ENCODE measurements around the gene ZFYVE19. TPM values are rescaled to one million over a fixed set of nuclear protein-coding genes. Genes with fewer than 3 reads are reported as not detected.

The ZFYVE19 gene
- total and polyA plus RNA-seq, 4 experiments from 2014 or later: 10.4 to 35.0 (median 27.2) TPM

- peaks cover 18 to 50% of the 10 kb centered on the region in 2 donors for H3K36me3 Mint-ChIP-seq
- Histone ChIP-seq H3K27me3 (ENCODE audit: insufficient read depth, low read length) (no peaks in the 10 kb centered on the region), H3K9me3 (ENCODE audit: control insufficient read depth in 1 of 2, low read length in 2 of 2) (no peaks in the 10 kb centered on the region), H3K4me3 (ENCODE audit: low read length in 2 of 2) (no peak overlapping the region), H3K36me3 (ENCODE audit: insufficient read depth, low read length) (peaks cover 64% of the 10 kb centered on the region), H3K4me1 (ENCODE audit: insufficient read depth, low read length) (peaks cover 6% of the 10 kb centered on the region), H3K27ac (ENCODE audit: low read depth, low read length) (no peak overlapping the region)
- DNase-seq: no peak
- intact Hi-C loops (cut with micrococcal nuclease): no loop called here
- ChIA-PET CTCF (ENCODE audit: partially characterized antibody) (interaction anchor here (1.4 kb wide), 1 partner anchor 9 kb away, joined by 8 read pairs; no protein-coding TSS in a partner anchor), POLR2A (ENCODE audit: partially characterized antibody) (interaction anchor here (0.6 to 1.7 kb wide), 3 partner anchors 11 to 12 kb away, joined by 3 to 7 read pairs (median 3); partner anchors contain the start of gene GCHFR)
- peaks cover 3 to 11% (median 6%) of the 10 kb centered on the region in 4 donors for H3K4me1 Mint-ChIP-seq
- no peaks in the 10 kb centered on the region for H3K27me3 Mint-ChIP-seq
- no peak overlapping the region for H3K4me3 Mint-ChIP-seq
- H3K27ac Mint-ChIP-seq: peak overlapping the region in 1 of 7 donors; percentile 76
- peaks cover 0 to 2% (median 0%) of the 10 kb centered on the region in 8 donors for H3K9me3 Mint-ChIP-seq
Observed at GRCh38 chr15:40775740-40776536, 31.0 kb upstream of the ZFYVE19 start.

GRCh38 chr15:40776537-40777141, 30.2 kb upstream of the ZFYVE19 start:
- peak overlapping the region in 3 of 7 donors; percentile 60 to 84 (median 76) for H3K27ac Mint-ChIP-seq
- peaks cover 3 to 7% (median 6%) of the 10 kb centered on the region in 4 donors for H3K4me1 Mint-ChIP-seq
- no peak overlapping the region for H3K4me3 ChIP-seq (ENCODE audit: low read length in 2 of 2)
- H3K36me3 ChIP-seq (ENCODE audit: insufficient read depth, low read length): peaks cover 64% of the 10 kb centered on the region
- peaks cover 6% of the 10 kb centered on the region for H3K4me1 ChIP-seq (ENCODE audit: insufficient read depth, low read length)
- peaks cover 18 to 50% of the 10 kb centered on the region in 2 donors for H3K36me3 Mint-ChIP-seq
- peak in 3 of 5 donors; percentile 20 to 48 (median 25) for DNase-seq
- no peaks in the 10 kb centered on the region for H3K9me3 ChIP-seq (ENCODE audit: control insufficient read depth in 1 of 2, low read length in 2 of 2)
- ChIA-PET POLR2A (ENCODE audit: partially characterized antibody) (interaction anchor here (0.6 to 1.7 kb wide), 3 partner anchors 11 to 13 kb away, joined by 3 to 7 read pairs (median 3); partner anchors contain the start of gene GCHFR), CTCF (ENCODE audit: partially characterized antibody) (interaction anchor here (1.4 kb wide), 1 partner anchor 9 kb away, joined by 8 read pairs; no protein-coding TSS in a partner anchor)
- no peaks in the 10 kb centered on the region for H3K27me3 ChIP-seq (ENCODE audit: insufficient read depth, low read length)
- intact Hi-C loops (cut with micrococcal nuclease): no loop called here
- peaks cover 0 to 2% (median 0%) of the 10 kb centered on the region in 8 donors for H3K9me3 Mint-ChIP-seq
- H3K4me3 Mint-ChIP-seq: peak overlapping the region in 1 of 8 donors; percentile 34
- H3K27ac ChIP-seq (ENCODE audit: low read depth, low read length): no peak overlapping the region
- no peaks in the 10 kb centered on the region for H3K27me3 Mint-ChIP-seq

GRCh38 chr15:40782609-40783227, 24.2 kb upstream of the ZFYVE19 start:
- Mint-ChIP-seq H3K4me1 (peaks cover 13 to 24% (median 17%) of the 10 kb centered on the region in 4 donors), H3K4me3 (no peak overlapping the region), H3K27ac (peak overlapping the region in 3 of 7 donors; percentile 23 to 73 (median 70)), H3K9me3 (no peaks in the 10 kb centered on the region), H3K36me3 (peaks cover 3 to 16% of the 10 kb centered on the region in 2 donors), H3K27me3 (no peaks in the 10 kb centered on the region)
- no peaks in the 10 kb centered on the region for H3K27me3 ChIP-seq (ENCODE audit: insufficient read depth, low read length)
- H3K27ac ChIP-seq (ENCODE audit: low read depth, low read length): no peak overlapping the region
- H3K4me3 ChIP-seq (ENCODE audit: low read length in 2 of 2): no peak overlapping the region
- peak; percentile 74 to 79 (median 75) for DNase-seq
- ChIA-PET CTCF (ENCODE audit: partially characterized antibody) (interaction anchor here (0.6 to 7.9 kb wide), 41 partner anchors 8 to 401 kb away, joined by 3 to 120 read pairs (median 5); partner anchors contain the start of genes C15orf62, CCDC32, DNAJC17 and GCHFR), POLR2A (ENCODE audit: partially characterized antibody) (interaction anchor here (1.5 to 1.9 kb wide), 3 partner anchors 19 to 193 kb away, joined by 4 to 8 read pairs (median 5); partner anchors contain the start of genes GCHFR and RAD51)
- H3K9me3 ChIP-seq (ENCODE audit: control insufficient read depth in 1 of 2, low read length in 2 of 2): no peaks in the 10 kb centered on the region
- intact Hi-C loops (cut with micrococcal nuclease): loop anchor here (1.0 to 5.0 kb wide), 5 partner anchors 18 to 263 kb away; partner anchors contain the start of gene GCHFR
- peaks cover 22% of the 10 kb centered on the region for H3K36me3 ChIP-seq (ENCODE audit: insufficient read depth, low read length)
- H3K4me1 ChIP-seq (ENCODE audit: insufficient read depth, low read length): peaks cover 12% of the 10 kb centered on the region

GRCh38 chr15:40785164-40785563, 21.7 kb upstream of the ZFYVE19 start:
- POLR2A ChIA-PET (ENCODE audit: partially characterized antibody): no interaction called here
- H3K9me3 Mint-ChIP-seq: no peaks in the 10 kb centered on the region
- no peak overlapping the region for H3K4me3 Mint-ChIP-seq
- H3K36me3 Mint-ChIP-seq: peaks cover 0 to 10% of the 10 kb centered on the region in 2 donors
- H3K36me3 ChIP-seq (ENCODE audit: insufficient read depth, low read length): peaks cover 1% of the 10 kb centered on the region
- H3K4me1 ChIP-seq (ENCODE audit: insufficient read depth, low read length): peaks cover 23% of the 10 kb centered on the region
- H3K9me3 ChIP-seq (ENCODE audit: control insufficient read depth in 1 of 2, low read length in 2 of 2): no peaks in the 10 kb centered on the region
- H3K4me3 ChIP-seq (ENCODE audit: low read length in 2 of 2): no peak overlapping the region
- peaks cover 20 to 34% (median 27%) of the 10 kb centered on the region in 4 donors for H3K4me1 Mint-ChIP-seq
- no peak for DNase-seq
- CTCF ChIA-PET (ENCODE audit: partially characterized antibody): interaction anchor here (0.7 to 7.9 kb wide), 9 partner anchors 9 to 196 kb away, joined by 3 to 120 read pairs (median 5); no protein-coding TSS in a partner anchor
- no peaks in the 10 kb centered on the region for H3K27me3 ChIP-seq (ENCODE audit: insufficient read depth, low read length)
- H3K27me3 Mint-ChIP-seq: no peaks in the 10 kb centered on the region
- intact Hi-C loops (cut with micrococcal nuclease): no loop called here
- no peak overlapping the region for H3K27ac ChIP-seq (ENCODE audit: low read depth, low read length)
- no peak overlapping the region for H3K27ac Mint-ChIP-seq

- Histone ChIP-seq H3K4me1 (ENCODE audit: insufficient read depth, low read length) (peaks cover 23% of the 10 kb centered on the region), H3K27me3 (ENCODE audit: insufficient read depth, low read length) (no peaks in the 10 kb centered on the region), H3K36me3 (ENCODE audit: insufficient read depth, low read length) (no peaks in the 10 kb centered on the region), H3K9me3 (ENCODE audit: control insufficient read depth in 1 of 2, low read length in 2 of 2) (no peaks in the 10 kb centered on the region), H3K27ac (ENCODE audit: low read depth, low read length) (no peak overlapping the region), H3K4me3 (ENCODE audit: low read length in 2 of 2) (no peak overlapping the region)
- no peak overlapping the region for H3K27ac Mint-ChIP-seq
- H3K4me3 Mint-ChIP-seq: no peak overlapping the region
- no peaks in the 10 kb centered on the region for H3K27me3 Mint-ChIP-seq
- POLR2A ChIA-PET (ENCODE audit: partially characterized antibody): no interaction called here
- no peak for DNase-seq
- peaks cover 20 to 34% (median 27%) of the 10 kb centered on the region in 4 donors for H3K4me1 Mint-ChIP-seq
- no peaks in the 10 kb centered on the region for H3K9me3 Mint-ChIP-seq
- intact Hi-C loops (cut with micrococcal nuclease): loop anchor here (2.0 kb wide), 1 partner anchor 21 kb away; the partner anchor contains the start of genes DNAJC17 and ZFYVE19
- peaks cover 0 to 8% of the 10 kb centered on the region in 2 donors for H3K36me3 Mint-ChIP-seq
- CTCF ChIA-PET (ENCODE audit: partially characterized antibody): interaction anchor here (0.7 to 7.9 kb wide), 9 partner anchors 10 to 196 kb away, joined by 3 to 120 read pairs (median 4); partner anchors contain the start of genes DNAJC17 and ZFYVE19
Observed at GRCh38 chr15:40785814-40786213, 21.1 kb upstream of the ZFYVE19 start.

GRCh38 chr15:40787344-40787841, 19.5 kb upstream of the ZFYVE19 start:
- Mint-ChIP-seq H3K27ac (peak overlapping the region in 5 of 7 donors; percentile 24 to 88 (median 75)), H3K9me3 (no peaks in the 10 kb centered on the region), H3K36me3 (peaks cover 8 to 11% of the 10 kb centered on the region in 2 donors), H3K27me3 (no peaks in the 10 kb centered on the region), H3K4me1 (peaks cover 22 to 40% (median 28%) of the 10 kb centered on the region in 4 donors), H3K4me3 (peak overlapping the region in 6 of 8 donors; percentile 44 to 73 (median 49))
- DNase-seq: peak; percentile 41 to 75 (median 45)
- H3K36me3 ChIP-seq (ENCODE audit: insufficient read depth, low read length): peaks cover 6% of the 10 kb centered on the region
- ChIA-PET POLR2A (ENCODE audit: partially characterized antibody) (interaction anchor here (0.6 to 1.2 kb wide), 5 partner anchors 10 to 93 kb away, joined by 3 to 4 read pairs (median 3); partner anchors contain the start of genes GCHFR and RAD51), CTCF (ENCODE audit: partially characterized antibody) (interaction anchor here (1.4 to 7.9 kb wide), 5 partner anchors 86 to 198 kb away, joined by 3 to 120 read pairs (median 6); partner anchors contain the start of genes KNL1 and VPS18)
- H3K4me1 ChIP-seq (ENCODE audit: insufficient read depth, low read length): peaks cover 23% of the 10 kb centered on the region
- no peaks in the 10 kb centered on the region for H3K9me3 ChIP-seq (ENCODE audit: control insufficient read depth in 1 of 2, low read length in 2 of 2)
- intact Hi-C loops (cut with micrococcal nuclease): loop anchor here (2.0 kb wide), 1 partner anchor 19 kb away; the partner anchor contains the start of genes DNAJC17 and ZFYVE19
- H3K27ac ChIP-seq (ENCODE audit: low read depth, low read length): no peak overlapping the region
- H3K4me3 ChIP-seq (ENCODE audit: low read length in 2 of 2): no peak overlapping the region
- H3K27me3 ChIP-seq (ENCODE audit: insufficient read depth, low read length): no peaks in the 10 kb centered on the region
